SW 1271 (cell line): Measurements from ENCODE around the gene KCNJ11.

Experiments used
- DNase-seq, 2 experiments: peaks; one replicate each; lab custom pipeline; 2025; lab: John Stamatoyannopoulos, UW

The KCNJ11 gene

GRCh38 chr11:17389957-17390649 lies 1.6 kb upstream of the KCNJ11 start:
- DNase-seq = no peak

GRCh38 chr11:17389211-17389956 lies 925 bp upstream of the KCNJ11 start:
- peak; percentile 56 to 57 for DNase-seq

- no peak for DNase-seq
These were observed 648 bp downstream of the KCNJ11 start for GRCh38 chr11:17387811-17388210.

GRCh38 chr11:17387254-17387653 lies 1.2 kb downstream of the KCNJ11 start:
- no peak for DNase-seq

GRCh38 chr11:17386331-17387084 lies 2.0 kb downstream of the KCNJ11 start:
- peak in 1 of 2 experiments; percentile 17 for DNase-seq

GRCh38 chr11:17385926-17386325 lies 2.5 kb downstream of the KCNJ11 start:
- DNase-seq = no peak

- no peak for DNase-seq
These were observed 3.0 kb downstream of the KCNJ11 start for GRCh38 chr11:17385492-17385891.

- DNase-seq = peak; percentile 12 to 63
These were observed 4.4 kb downstream of the KCNJ11 start for GRCh38 chr11:17384002-17384511.

- no peak for DNase-seq
These were observed 5.0 kb downstream of the KCNJ11 start for GRCh38 chr11:17383461-17383860.

- no peak for DNase-seq
These were observed 6.3 kb downstream of the KCNJ11 start for GRCh38 chr11:17382046-17382728.

- no peak for DNase-seq
These were observed 7.3 kb downstream of the KCNJ11 start for GRCh38 chr11:17381156-17381555.

GRCh38 chr11:17379383-17380180 lies 8.9 kb downstream of the KCNJ11 start:
- no peak for DNase-seq

GRCh38 chr11:17378655-17379054 lies 9.8 kb downstream of the KCNJ11 start:
- no peak for DNase-seq

- DNase-seq = no peak
These were observed 12.0 kb downstream of the KCNJ11 start for GRCh38 chr11:17376493-17376892.

- no peak for DNase-seq
These were observed 12.9 kb downstream of the KCNJ11 start for GRCh38 chr11:17375547-17375946.

GRCh38 chr11:17371614-17372013 lies 16.8 kb downstream of the KCNJ11 start:
- DNase-seq = no peak

GRCh38 chr11:17369684-17370243 lies 18.7 kb downstream of the KCNJ11 start:
- DNase-seq = no peak

- DNase-seq = no peak
These were observed 19.4 kb downstream of the KCNJ11 start for GRCh38 chr11:17369094-17369493.

- DNase-seq = no peak
These were observed 19.9 kb downstream of the KCNJ11 start for GRCh38 chr11:17368551-17368950.

GRCh38 chr11:17366495-17366894 lies 22.0 kb downstream of the KCNJ11 start:
- DNase-seq = no peak

- peak; percentile 17 to 80 for DNase-seq
These were observed 33.9 kb downstream of the KCNJ11 start for GRCh38 chr11:17354601-17354991.
